HG03066 (cell line): ENCODE results near the gene SSTR1.
"Not testable (repeated sequence)": the region's sequence is repeated elsewhere in the genome, so short reads cannot be mapped to it uniquely, and the experiment has no call there.

Source experiments
- ATAC-seq: cut with Tn5 transposase; IDR thresholded peaks from one replicate; pipeline ENCODE4 v1.9.1; 2021; ENCODE audit warnings: low read depth; ENCODE audit not compliant: unreplicated experiment

SSTR1 gene

GRCh38 chr14:38207736-38208617 lies at the start of gene SSTR1:
Gene SSTR1 (plus strand): TSS chr14:38207904. CDS start chr14:38209390, 1,486 bp downstream.
- no peak for ATAC-seq

GRCh38 chr14:38158468-38158867 lies 49.2 kb upstream of the SSTR1 start:
- ATAC-seq: no peak

- no peak for ATAC-seq
Observed at GRCh38 chr14:38168416-38168815, 39.3 kb upstream of the SSTR1 start.

GRCh38 chr14:38171197-38171596 lies 36.5 kb upstream of the SSTR1 start:
- ATAC-seq: no peak

- no peak for ATAC-seq
Observed at GRCh38 chr14:38174711-38175110, 33.0 kb upstream of the SSTR1 start.

GRCh38 chr14:38175658-38176057 lies 32.0 kb upstream of the SSTR1 start:
- no peak for ATAC-seq

- ATAC-seq: no peak
Observed at GRCh38 chr14:38176379-38176778, 31.3 kb upstream of the SSTR1 start.

- no peak for ATAC-seq
Observed at GRCh38 chr14:38184132-38184531, 23.6 kb upstream of the SSTR1 start.

GRCh38 chr14:38185671-38186070 lies 22.0 kb upstream of the SSTR1 start:
- no peak for ATAC-seq

- no peak for ATAC-seq
Observed at GRCh38 chr14:38186216-38186615, 21.5 kb upstream of the SSTR1 start.

- no peak for ATAC-seq
Observed at GRCh38 chr14:38187528-38187927, 20.2 kb upstream of the SSTR1 start.

GRCh38 chr14:38189930-38190726 lies 17.6 kb upstream of the SSTR1 start:
- ATAC-seq: no peak

- not testable (repeated sequence) for ATAC-seq
Observed at GRCh38 chr14:38190846-38191245, 16.9 kb upstream of the SSTR1 start.

GRCh38 chr14:38191491-38191890 lies 16.2 kb upstream of the SSTR1 start:
- not testable (repeated sequence) for ATAC-seq

GRCh38 chr14:38197001-38197783 lies 10.5 kb upstream of the SSTR1 start:
- no peak for ATAC-seq

GRCh38 chr14:38197784-38198335 lies 9.8 kb upstream of the SSTR1 start:
- ATAC-seq: no peak

- no peak for ATAC-seq
Observed at GRCh38 chr14:38198425-38198824, 9.3 kb upstream of the SSTR1 start.

- no peak for ATAC-seq
Observed at GRCh38 chr14:38199076-38199475, 8.6 kb upstream of the SSTR1 start.

- ATAC-seq: no peak
Observed at GRCh38 chr14:38199739-38200138, 8.0 kb upstream of the SSTR1 start.

GRCh38 chr14:38201137-38201828 lies 6.4 kb upstream of the SSTR1 start:
- ATAC-seq: no peak
